ENCODE data around the gene ABITRAM.
"Not testable (repeated sequence)": the region's sequence is repeated elsewhere in the genome, so short reads cannot be mapped to it uniquely, and the experiment has no call there.

ABITRAM gene

GRCh38 chr9:108933231-108933717 is 926 bp upstream of the ABITRAM start:
- no peak for DNase-seq

- peak; percentile 94 for DNase-seq
These were observed 380 bp upstream of the ABITRAM start, which contains the start of gene ELP1 for GRCh38 chr9:108933718-108934322. Gene ELP1 (minus strand): TSS chr9:108934124. CDS start chr9:108931146, 2,978 bp downstream.

DNA sequence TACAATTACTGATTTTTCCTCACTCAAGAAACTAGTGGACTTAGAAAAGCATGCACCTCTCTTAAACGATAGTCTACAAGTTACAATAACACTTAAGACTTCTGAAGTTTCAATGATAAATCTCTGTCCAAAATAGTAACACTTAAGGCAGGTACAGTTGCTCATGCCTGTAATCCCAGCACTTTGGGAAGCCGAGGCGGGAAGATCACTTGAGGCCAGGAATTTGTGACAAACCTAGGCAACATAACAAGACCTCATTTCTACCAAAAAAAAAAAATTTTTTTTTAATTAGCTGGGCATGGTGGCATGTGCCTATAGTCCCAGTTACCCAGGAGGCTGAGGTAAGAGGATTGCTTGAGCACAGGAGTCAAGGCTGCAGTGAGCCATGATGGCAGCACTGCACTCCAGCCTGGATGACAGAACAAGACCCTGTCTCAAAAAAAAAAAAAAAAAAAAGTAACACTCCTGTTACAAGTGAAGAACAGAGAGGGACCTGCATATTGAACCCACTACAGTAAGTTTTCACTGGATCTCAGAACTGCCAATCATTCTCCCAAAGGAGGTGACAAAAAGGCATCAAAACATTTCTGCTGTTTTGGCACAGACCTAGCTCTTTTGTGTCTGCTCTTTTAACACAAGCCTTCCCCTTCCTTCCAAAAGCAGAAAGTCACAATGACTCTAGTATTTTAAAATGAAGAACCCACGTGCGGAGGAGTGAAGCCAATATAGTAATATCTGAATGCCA is 3.5 kb downstream of the ABITRAM start:
- DNase-seq: no peak

GRCh38 chr9:108939975-108940374 is 5.8 kb downstream of the ABITRAM start:
- DNase-seq: no peak

DNA sequence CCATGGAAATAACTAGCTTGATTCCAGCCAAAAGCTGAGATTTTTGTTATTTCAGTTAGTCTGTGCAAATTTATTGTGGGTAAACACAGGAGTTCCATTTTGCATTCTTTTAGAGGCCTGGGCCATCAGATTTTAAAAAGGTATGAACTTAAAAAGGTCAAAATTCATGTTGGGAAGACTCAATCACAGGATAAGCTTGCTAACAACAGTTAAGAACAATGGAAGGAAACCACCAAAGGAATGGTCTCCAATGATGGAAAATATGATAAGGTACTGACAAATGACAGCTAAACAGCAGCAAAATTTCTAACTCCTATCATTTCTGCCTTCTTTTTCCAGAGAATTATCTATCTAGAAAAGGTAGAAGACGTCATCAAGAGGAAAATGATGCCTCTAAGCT is 16.0 kb downstream of the ABITRAM start:
- DNase-seq: no peak

DNA sequence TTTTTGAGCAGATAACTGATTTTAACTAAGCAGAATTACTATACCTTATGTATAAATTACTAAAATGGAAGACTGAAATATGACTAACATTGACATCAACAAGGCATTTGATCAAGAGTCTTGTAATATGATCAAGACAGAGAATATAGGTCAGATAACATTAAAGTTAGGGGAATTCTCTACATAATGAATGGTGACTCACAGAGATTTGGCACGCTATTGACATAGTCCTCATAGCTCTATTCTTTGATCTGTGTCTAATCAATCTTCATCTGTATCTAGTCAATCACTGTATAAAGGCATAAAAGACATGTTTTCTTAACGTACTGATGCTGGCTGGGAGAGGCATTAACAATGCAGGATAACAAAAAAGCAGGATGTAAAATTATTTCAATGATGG is 17.4 kb downstream of the ABITRAM start:
- DNase-seq: no peak

DNA sequence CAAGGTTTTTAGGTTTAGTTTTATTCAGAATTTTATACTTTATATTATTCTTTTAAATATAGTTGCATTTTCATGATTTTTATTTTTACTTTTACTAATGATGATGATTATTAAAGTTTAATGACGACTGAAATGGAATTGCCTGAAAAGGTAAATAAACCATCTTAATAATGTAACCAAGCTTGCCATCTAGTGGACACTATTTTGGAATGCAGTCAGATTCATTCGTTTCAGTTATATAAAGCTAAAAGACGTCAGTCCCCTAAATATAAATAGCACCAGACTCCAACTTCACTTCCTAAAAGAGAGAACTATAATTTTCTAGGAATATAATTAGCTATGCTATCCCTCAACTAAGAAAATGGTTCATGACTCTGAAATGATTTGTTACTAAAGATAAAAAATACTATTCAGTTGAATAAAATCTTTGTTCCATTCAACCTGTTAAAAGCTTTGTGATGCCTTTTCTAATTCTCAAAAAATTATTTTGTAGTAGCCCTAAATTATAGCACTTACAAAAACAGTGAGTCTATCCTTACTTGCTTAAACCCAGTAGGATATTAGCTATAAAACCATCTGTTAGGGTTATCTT is 19.9 kb downstream of the ABITRAM start:
- DNase-seq: no peak

DNA sequence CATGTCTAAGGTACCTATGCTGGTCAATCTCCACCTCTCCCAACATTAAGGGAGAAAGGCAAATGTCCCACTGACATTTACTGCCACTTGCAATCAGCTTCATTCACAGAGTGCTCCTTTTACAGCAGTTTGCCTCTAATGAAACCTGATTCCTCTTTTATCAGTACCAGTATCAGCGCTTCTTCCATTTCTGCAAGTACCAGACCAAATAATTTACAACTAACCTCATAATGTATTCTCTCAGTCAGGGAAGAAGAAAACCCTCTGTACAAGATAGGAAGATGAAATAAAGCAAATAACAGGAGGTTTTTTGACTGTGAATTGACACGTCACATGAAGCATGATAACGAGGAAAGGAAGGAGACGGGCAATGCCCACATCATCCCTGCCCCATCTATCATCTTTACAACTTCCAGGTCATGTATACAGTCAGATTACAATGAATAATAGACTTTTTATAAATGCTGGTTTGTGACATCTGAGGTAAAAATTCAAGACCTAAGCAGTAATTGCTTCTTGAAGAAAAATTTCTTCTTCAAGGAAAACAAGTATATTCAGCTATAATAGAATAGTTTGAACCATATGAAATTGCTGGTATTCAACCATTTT is 21.9 kb downstream of the ABITRAM start:
- DNase-seq: no peak

DNA sequence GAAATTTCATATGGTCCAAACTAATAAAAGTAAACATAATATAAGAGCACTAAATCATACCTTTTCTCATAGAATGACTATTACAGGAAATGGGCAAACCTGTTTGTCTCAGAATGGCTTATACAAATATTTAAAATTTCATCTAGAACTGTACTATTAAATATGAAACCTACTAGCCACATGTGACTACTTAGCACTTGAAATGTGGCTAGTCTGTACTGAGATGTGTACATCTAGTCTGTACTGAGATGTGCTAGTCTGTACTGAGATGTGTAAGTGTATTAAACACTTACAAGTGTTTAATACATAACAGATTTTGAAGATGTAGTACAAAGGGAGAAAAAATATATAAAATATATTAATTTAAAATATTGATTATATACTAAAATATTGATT is 22.4 kb downstream of the ABITRAM start:
- no peak for DNase-seq

DNA sequence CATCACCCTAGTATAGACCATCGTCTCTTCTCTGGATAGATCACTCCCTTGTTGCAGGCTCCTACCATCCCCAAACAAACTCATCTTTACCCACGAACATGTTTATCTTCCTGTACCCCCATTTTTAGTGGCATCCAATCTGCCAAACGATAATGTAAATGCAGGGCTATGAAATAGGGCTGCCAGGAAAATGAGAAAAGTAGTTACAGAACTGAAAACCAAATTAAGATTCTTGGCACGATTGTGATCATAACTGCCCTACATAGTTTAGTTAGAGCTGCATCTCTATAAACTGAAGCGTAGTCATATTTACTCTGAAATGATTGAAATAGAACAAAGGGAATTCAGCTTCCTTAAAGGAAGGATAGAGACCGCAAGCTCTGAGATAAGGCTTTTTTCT is 26.1 kb downstream of the ABITRAM start:
- DNase-seq: no peak

DNA sequence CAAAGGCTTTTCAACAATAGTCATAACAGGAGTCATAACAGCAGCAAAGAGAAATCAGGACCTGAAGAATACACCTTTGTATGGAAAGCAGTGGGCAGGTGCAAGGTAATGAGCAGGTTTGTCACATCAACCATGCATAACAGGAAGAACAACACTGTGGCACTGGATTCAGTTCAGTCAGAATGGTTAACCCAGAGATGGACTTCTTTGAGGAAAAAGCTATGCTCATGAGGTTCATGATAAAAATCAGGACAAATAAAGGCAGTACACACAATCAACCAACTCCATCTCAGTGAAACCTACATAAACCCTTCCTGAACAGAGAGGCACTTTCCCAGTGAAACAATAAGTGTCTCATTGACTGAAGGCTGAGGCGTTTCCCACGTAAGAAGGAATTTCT is 27.0 kb downstream of the ABITRAM start:
- DNase-seq: no peak

DNA sequence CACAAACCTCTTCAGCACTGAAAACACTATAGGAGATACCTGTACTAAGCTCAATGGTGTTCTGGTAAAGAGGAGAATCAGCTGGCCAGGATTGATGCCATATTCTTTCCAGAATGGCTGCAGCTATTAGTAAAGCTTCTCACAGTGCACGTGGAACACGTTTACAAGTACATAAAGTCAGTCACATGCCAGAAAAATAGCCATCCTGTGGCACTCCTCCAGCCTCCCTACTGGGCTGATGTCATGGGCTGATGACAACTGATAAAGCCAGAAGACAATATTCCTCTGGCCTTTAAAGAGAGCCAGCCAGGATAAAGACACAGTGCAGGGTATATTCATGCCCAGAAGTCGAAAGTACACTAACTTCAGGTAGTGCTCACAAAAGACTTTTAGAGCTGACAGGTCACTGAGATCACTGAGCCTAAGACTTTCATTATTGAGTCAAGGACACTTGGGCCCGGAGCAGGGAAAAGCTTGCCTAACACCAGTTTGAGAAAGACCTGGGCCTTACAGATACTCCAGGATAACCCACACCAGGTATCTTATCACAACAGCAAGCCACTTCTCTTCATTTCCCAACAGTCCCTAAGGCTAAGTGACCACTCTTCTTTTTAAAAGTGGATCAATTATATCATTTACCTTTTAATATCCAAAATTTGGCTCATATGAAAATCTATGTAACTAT is 29.4 kb downstream of the ABITRAM start:
- DNase-seq: no peak

DNA sequence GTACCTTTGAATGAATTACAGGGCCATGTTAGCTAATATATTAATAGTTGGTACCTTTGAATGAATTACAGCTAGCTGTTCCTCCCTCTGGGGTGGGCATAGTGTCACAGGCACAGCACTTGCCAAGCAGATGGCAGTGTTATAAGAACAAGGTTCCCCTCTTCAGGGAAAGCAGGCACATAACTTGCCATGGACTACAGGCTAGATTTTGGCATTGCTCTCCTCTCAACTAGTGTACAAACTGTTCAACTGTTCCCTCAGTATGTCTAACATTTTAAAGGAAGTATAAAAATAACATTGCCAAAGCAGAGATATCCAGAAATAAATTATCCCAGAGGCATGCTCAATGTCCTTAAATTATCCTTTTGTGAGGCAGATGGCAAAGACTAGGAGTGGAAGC is 33.7 kb downstream of the ABITRAM start:
- DNase-seq: no peak

GRCh38 chr9:108971392-108971791 is 37.2 kb downstream of the ABITRAM start:
- DNase-seq: not testable (repeated sequence)

GRCh38 chr9:108972186-108972585 is 38.0 kb downstream of the ABITRAM start:
- no peak for DNase-seq

DNA sequence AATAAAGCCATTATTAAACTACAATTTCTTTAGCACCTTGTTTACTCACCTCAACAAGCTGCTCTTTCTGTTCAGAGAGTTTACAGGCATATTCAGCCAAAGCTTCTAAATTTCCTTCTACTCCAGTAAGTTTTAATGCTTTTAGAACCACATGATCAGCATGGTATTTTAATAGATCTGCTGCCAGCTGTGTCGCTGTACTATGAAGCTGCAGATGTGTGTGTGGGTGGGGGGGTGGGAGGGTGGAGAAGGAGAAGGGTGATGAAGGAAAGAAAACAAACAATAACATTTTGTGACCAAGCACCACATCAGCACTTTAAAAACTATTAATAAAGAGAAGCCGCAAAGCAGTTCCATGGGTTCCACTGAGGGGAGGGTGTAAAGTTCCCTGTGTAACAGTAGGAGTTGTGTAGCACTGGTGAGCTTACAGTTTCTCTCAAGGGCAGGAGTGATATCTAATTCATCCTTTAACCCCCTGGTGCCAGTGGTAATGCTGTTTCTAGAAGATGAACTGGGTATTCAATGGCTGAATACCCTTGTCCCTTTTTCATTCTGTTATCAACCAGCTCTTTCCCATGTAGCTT is 38.5 kb downstream of the ABITRAM start:
- DNase-seq: no peak

- no peak for DNase-seq
These were observed 39.7 kb downstream of the ABITRAM start for GRCh38 chr9:108973895-108974294.

DNA sequence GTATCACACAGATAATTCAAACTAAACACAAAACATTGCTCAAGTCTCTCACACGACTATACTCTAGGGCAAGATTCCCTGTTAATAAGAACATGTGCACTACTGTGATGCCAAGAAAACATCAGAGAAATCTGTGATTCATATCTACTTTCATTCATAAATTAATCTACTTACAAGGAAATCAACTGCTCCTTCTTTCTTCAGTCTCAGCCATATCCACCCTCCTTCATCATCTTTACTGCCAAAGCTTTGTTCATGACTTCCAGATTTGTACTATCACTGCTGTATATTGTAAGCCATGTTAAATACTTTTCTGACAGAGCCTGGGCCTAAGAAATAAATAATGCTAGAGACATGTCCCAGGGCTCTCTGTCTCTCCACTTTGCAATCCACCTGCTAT is 44.0 kb downstream of the ABITRAM start:
- DNase-seq: no peak

- no peak for DNase-seq
These were observed 46.7 kb downstream of the ABITRAM start for GRCh38 chr9:108980893-108981292.

DNA sequence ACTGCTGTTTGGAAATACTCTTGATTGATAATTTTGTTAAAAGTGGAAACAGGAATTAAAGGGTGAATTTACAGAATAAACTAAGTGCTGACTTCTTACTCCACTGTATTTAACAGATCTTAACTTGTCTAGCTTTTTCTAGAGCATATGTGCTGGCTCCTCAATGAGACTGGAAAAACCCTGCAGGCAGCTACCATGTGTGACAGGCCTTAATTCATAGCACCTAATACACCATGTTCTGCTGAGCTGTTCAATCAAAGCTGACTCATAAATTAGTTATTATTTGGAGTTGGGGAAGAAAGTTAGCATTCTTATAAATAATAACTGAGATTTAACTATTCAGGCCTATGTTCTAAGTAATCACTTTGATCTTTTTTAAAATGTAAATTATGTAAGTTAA is 49.7 kb downstream of the ABITRAM start:
- DNase-seq: no peak
